Astrocyte (in vitro differentiated cells and primary cell): Measurements from ENCODE around the gene REEP1.

Experiments used
- CTCF ChIP-seq: IDR thresholded peaks from 2 replicates; pipeline ENCODE4 v1.5.1; 2011; ENCODE audit warnings: low read depth, mild to moderate bottlenecking, inconsistent platforms, low read length, moderate library complexity; ENCODE audit not compliant: insufficient read depth
- EZH2 ChIP-seq: IDR thresholded peaks from 2 replicates; pipeline ENCODE4 v1.6.1; 2012; ENCODE audit warnings: mild to moderate bottlenecking, low read length, inconsistent platforms; ENCODE audit not compliant: insufficient read depth

DNA sequence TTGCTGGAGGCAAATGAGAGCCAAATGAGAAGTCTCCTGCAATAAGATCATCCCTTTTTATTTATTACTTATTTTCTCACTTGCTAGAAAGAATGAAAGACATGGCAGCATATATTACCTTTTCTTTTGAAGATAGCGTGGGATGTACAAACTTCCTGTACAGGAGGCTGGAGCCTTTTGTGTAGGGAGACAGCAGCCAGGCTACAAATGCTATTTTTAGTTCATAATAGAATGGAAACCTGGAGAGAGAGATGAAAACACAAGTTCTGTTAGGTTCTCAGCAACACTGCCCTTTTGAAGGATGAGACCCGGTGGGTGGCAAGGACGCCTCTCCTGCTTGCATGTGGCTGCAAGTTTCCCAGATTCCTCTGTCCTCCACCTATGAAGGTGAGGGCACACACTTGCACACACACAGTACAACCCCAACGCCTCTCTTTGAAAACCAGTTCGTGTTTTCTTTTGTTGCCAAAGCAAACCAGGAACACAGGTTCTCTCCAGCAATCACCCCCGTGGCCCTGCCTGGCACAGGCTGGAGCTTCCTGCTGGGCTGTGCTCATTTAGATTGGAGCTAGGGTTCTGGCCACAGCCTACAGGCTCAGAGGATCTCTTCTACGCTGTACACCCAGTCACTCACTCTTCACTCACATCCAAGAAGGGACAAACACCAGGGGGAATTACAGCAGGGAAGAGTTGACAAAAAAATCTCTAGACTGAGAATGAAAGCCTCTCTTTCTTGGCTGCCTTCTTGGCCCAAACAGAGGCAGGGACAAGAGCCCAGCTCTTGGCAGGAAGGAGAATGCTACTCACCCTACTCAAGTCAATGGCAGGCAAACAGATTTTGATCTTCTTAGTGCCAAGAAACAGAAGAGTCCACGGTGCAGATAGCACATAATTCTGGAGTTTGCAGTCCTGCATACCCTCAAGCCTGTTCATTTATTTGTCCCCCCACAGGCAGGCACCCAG lies 82.6 kb downstream of the REEP1 start:
- TF ChIP-seq EZH2 (no peak), CTCF (no peak)
